Fibroblast of mammary gland (primary cell): Measurements from ENCODE around the gene CHN2.

Source experiments
- DNase-seq: peaks from one replicate; pipeline ENCODE4 v3.0.0-alpha.2; 2010; ENCODE audit warnings: low read depth
- H3K4me3 ChIP-seq: 2 replicates; pipeline ENCODE4 v1.5.1; 2011; ENCODE audit warnings: low read depth, mild to moderate bottlenecking, low read length, moderate library complexity; ENCODE audit not compliant: control insufficient read depth
- CTCF ChIP-seq: conservative IDR thresholded peaks from 2 replicates; pipeline ENCODE4 v1.5.1; 2011; ENCODE audit warnings: low read depth, low read length, inconsistent platforms; ENCODE audit not compliant: control insufficient read depth, insufficient read depth

CHN2 gene

GRCh38 chr7:29242265-29242664 is 47.7 kb downstream of the CHN2 start:
- TF ChIP-seq CTCF = no peak
- H3K4me3 ChIP-seq = no peak overlapping the region
- no peak for DNase-seq

DNA sequence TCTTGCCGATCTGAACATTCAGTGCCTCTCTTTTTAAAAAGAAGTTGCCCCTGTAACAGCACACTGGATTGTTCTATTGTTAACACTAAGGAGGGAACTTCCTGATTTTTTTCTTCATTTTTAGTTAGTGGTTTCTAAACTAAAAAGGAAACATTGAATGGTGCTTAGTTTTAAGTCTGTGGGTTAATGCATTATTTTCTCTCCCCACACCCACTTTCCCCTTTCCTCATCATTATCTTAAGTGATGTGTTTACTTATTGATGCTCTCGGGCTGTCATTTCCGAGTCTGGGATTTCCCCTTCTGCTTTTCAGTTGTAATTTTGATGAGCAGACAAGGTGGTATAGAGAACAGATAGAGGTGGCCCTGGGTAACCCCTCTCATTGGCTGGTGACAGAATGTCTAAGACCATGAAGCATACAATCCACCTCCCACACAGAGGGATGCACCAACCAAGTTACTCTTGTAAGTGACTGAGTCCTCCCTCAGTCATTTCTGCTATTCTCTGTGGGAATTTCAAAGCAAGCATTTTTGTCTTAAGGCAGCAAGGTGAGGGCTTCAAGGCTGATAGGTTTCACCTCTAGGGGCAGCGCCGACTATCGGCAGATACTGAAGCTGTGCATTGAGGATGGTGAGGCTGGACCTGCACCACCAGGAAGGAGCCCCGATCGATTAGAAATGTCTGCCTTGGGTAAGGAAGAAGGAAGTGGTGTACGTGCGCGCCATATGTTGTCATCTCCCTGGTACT is 49.5 kb downstream of the CHN2 start:
- no peak for DNase-seq
- no peak overlapping the region for H3K4me3 ChIP-seq
- TF ChIP-seq CTCF = no peak

DNA sequence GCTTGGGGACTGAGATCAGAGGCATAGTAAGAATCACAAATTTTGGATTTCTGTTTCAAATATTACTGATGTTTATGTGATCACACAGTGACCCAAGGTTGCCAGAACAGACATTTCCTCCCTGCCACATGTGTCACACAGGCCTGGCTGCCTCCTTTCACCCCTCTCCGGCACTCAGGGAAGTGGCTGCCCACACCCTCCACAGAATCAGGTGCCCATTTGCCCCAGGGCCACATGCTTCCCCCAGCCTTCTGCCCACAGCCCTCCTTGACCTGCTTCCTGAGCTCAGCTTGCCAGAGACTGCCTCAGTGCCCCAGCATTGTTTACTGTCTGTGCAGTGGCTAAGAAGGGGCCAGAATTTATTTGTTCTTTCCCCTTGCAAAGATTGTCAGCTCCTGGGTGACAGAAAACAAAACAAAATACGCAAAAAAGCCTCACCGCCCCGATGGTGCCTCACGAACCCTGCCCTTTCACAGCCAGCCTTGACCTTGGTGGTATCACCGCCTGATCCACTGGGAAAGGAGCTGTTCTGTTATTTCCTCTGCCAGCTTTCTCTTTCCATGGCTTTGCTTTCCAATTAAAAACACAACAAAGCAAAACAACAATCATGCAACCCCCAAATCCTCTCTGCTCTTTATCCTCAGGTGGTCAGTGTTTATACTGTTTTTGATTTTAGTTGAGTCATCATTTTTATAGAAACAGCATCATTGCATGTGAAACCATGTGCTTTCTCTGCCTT is 52.8 kb downstream of the CHN2 start:
- no peak for DNase-seq
- no peak overlapping the region for H3K4me3 ChIP-seq
- TF ChIP-seq CTCF = no peak

DNA sequence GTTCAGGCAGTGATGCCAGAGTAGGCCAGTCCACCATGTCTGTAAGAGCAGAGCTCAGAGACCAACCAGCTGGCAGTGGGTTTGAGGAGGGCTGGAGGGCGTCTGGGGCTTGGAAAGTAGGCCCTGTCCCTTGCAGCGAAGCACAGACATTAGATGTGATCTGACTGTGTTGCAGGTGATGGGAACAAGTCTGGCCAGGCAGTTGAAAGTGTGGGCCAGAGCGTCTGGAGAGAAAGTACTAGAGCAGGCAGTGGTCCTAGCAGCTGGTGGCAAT is 53.3 kb downstream of the CHN2 start:
- DNase-seq = no peak
- H3K4me3 ChIP-seq = no peak overlapping the region
- TF ChIP-seq CTCF = no peak

DNA sequence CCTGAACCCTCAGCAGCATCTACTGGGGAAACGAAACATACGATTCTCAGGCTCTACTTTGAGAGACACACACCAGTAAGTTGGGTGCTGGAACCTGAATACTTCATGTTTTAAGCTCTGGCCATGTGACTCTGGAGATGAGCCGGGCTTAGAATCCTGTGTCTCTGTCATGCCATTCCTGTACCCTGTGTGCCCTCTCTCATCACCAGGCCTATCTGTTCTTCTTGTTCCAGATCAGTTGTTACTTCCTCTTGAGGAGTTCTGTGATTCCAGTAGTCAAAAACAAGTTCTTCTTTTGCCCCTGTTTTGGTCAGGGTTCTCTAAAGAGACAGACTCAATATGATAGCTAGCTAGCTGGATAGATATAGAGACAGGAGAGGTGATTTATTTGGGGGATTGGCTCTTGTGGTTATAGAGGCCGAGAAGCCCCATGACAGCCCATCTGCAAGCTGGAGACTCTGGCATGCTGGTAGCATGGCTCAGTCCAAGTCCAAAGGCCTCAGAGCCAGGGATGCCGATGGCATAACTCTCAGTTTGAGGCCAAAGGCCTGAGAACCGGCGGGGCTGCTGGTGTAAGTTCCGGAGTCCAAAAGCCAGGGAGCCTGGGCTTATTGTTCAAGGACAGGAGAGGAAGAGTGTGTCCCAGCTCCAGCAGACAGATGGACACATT is 54.3 kb downstream of the CHN2 start:
- no peak overlapping the region for H3K4me3 ChIP-seq
- TF ChIP-seq CTCF = no peak
- DNase-seq = no peak

- no peak overlapping the region for H3K4me3 ChIP-seq
- DNase-seq = no peak
- TF ChIP-seq CTCF = no peak
These were observed 54.8 kb downstream of the CHN2 start for GRCh38 chr7:29249383-29249750.
